Hematopoietic multipotent progenitor cell treated with erythropoietin and hydrocortisone succinate and interleukin-3 and kit ligand, for 4 days (in vitro differentiated cells): ENCODE data around the gene SEL1L.
"Not testable (repeated sequence)": the region's sequence is repeated elsewhere in the genome, so short reads cannot be mapped to it uniquely, and the experiment has no call there.

Experiments
- DNase-seq: peaks from one replicate; pipeline ENCODE4 v3.0.0-alpha.2; 2015

The SEL1L gene

DNA sequence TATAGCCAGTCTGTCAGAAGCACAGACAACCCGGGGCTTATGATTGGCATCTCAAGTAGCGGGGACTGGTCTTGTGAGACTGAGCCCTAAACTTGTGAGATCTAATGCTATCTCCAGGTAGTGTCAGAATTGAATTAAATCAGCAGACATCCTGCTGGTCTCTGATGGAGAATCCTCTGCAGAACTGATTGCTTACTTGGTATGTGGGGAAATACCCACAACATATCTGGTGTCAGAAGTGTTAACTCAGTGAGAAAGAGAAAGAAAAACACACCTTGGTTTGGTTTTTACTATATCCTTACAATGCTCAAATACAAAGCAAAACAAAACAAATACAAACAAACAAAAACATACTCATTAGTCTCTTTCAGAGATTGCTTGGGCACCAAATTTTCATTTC lies 10.0 kb downstream of the SEL1L start:
- no peak for DNase-seq

DNA sequence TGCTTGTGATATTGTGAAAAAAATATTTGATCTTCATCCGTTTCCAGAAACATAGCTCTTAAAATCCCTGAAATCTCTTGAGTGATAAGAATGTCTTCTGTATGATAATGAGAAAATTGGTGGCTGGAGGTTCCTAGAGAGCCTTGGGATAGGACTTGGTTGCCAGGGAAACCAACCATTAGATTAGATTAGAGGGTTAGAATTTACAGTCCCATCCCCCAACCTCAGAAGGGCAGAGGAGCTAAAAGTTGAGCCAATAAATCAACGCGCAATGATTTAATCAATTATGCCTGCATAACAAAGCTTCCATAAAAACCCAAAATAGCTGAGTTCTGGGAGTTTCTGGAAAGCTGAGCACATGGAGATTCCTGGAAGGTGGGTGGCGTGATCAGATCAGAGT lies 10.6 kb downstream of the SEL1L start:
- DNase-seq: no peak

DNA sequence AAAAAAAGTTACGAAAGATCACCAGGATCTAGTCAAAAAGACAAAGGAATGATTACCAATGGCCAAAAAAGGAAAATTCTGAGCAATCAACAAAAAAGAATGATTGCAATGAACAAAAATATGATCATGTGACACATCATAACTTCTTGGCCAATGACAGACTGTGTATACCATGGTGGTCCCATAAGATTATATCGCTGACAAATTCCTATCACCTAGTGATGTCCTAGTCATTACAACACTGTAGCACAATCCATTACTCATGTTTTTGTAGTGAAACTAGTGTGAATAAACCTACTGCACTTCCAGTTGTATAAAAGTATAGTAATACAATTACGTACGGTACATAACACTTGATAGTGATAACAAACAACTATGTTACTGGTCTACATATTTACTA lies 12.3 kb downstream of the SEL1L start:
- DNase-seq: no peak

DNA sequence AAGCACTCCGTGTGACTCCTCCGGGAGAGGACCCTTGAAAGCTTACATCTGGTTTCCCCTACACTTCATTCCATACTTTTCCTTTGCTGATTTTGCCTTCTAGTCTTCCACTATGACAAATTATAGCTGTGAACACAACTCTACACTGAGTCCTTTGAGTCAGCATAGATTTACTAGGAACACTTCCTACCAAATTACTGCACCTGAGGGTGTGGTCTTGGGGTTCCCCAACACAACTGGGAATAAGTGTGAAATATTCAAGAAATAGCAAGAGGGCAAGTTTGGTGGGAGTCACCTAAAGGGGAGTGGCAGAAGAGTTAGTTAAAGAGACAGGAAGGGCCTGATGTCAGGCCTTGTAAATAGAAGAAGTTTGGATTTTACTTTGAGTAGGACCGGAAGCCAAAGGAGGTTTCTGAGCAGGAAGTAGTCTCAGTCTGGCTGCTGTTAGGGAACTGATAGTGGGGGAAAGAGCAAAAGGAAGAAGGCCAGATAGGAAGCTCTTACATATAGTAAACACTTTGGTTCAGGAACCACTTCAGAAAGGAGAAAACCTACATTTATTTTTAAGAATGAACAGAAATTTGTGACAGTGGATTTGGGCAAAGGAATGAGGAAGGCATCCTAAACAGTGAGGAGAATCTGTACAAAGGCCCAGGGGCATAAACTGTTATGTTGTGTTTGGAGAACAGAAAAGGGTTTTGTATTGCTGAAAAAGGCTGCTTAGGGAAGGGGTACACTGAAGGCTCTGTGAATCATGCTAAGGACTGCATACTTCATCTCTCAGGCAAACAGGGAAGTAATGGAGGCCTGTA lies 14.2 kb downstream of the SEL1L start:
- peak; percentile 93 for DNase-seq

DNA sequence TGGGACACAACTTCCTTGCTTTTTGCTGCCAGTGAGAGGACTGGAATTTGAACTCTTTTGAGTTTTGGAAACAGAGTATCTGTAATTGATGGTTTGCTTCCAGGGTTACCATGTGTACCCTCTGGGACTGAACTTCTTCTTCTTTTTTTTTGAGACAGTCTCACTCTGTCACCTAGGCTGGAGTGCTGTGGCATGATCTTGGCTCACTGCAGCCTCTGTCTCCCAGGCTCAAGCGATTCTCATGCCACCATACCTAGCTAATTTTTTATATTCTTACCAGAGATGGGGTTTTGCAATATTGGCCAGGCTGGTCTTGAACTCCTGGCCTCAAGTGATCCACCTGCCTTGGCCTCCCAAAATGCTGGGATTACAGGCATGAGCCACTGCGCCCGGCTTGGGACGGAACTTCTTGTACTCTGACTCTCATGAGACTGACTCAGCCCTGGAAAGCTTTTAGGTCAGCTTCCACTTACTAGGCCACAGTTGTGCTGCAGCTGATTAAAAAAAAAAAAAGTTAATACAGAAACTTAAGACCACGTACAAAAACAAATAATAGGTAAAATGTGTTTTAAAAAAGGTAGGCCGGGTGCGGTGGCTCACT lies 15.8 kb downstream of the SEL1L start:
- no peak for DNase-seq

DNA sequence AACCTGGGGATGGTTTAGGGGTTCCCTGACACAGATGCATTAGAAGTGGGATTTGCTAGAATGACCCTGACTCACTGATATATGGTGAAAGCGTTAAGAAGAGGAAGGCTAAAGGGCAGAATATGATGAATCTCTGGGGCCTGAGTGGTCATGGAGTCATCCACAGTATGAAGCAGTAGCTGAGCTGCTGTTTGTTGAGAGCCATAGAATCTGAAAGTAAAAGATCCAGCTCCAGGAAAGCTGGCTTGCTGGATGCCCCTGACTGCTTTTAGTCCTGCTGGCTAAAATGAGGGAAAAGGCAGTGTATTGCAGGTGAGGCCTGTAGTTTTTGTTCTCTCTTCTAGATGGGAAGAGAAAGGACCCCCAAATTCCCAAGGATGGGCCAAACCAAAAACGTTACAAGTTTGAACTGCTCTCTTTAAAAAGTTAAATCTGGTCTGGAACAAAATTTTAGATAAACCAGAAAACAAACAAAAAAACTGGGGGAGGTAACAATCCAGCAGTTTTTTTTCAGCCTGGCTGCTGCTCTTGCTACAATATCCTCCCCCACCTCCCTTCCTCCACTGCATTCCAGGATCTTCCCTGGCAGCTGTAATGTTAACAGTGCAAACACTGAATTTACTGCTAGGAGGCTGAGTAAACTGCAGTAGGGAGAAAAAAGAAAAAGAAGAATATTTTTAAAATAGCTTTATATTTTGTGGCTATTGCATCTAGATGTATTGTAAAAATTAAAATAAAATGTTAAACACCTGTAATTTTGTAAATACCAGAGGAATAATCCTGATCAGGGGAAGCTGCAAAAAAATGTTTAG lies 16.5 kb downstream of the SEL1L start:
- DNase-seq: no peak

DNA sequence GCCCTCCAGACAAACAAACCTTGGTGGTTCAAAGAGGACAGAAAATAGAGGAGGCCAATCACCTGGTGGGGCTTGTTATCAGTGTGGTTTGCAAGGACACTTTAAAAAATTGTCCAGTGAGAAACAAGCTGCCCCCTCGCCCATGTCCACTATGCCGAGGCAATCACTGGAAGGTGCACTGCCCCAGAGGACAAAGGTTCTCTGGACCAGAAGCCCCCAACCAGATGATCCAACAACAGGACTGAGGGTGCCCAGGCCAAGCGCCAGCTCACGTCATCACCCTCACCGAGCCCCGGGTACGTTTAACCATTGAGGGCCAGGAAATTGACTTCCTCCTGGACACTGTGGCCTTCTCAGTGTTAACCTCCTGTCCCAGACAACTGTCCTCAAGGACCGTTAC lies 17.7 kb downstream of the SEL1L start:
- DNase-seq: not testable (repeated sequence)

DNA sequence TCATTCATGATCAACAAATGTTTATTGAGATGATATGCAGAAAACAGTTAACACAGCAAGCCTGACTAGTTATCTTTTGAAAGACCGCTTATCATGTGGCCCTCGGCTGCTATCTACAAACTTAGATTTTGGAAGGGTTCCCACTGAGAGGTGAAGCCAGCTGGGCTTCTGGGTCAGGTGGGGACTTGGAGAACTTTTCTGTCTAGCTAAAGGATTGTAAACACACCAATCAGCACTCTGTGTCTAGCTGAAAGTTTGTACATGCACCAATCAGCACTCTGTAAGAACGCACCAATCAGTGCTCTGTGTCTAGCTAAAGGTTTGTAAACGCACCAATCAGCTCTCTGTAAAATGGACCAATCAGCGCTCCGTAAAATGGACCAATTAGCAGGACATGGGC lies 20.8 kb downstream of the SEL1L start:
- DNase-seq: not testable (repeated sequence)

DNA sequence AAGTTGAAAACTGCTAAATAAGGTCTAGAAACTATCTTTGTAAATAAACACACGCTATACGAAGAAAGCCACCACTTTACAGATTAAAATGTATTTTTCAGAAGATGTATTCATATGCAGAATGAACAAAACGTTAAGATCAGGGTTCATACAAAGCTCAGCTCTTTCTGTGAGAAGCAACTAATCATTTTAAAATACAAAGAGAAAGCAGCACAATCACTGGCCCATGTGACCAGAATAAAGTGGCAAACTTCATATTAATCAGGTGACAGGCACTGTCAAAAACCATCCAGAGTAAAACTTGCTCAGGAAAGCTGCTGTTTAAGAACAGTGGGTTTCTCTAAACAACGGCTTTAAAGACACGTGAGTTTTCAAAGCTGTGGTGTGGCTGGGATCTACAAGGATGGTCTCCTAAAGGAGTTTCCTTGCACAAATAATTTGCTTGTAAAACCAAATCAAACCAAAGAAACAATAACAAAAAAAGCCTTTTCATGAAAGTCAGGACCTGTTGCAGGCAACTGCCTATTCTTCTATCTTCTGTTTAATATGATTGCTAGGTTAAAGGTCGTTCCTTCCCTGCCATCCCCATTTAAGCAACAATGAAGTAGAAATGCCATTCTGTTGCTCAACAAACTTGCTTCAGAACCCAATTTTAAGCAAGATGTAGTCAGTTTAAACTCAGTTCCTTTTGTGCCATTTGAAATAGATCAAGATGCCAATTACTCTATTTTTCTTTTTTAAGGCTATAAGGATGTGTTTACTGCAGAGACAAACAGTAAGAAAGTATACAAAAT lies 22.3 kb downstream of the SEL1L start:
- no peak for DNase-seq

DNA sequence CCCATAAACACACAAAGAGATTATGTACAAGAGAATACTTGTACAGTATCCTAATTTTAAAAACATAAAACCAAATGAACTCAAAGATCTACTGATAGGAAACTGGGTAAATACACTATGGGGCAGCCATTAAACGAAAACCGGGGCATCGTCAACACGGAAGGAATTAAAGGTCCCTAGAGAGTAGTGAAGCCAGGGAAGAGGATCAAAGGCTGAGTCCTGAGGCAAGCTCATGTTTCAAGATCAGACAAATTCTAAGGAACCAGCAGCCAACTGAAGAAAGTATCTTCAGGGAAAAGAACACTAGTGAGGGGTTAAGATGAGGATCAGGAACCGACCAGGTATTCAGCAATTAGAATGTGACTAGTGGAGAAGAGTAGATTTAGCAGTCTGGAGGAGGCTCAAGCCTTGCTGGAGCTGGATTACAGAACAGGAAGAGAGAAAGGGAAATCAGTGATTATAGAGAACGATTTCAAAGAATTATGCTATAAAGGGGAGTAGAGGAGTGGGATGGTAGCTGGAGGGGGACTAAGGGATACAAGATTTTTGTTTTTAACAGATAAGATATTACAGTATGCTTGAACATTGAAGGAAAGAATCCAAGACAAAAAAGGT lies 23.7 kb downstream of the SEL1L start:
- DNase-seq: no peak

DNA sequence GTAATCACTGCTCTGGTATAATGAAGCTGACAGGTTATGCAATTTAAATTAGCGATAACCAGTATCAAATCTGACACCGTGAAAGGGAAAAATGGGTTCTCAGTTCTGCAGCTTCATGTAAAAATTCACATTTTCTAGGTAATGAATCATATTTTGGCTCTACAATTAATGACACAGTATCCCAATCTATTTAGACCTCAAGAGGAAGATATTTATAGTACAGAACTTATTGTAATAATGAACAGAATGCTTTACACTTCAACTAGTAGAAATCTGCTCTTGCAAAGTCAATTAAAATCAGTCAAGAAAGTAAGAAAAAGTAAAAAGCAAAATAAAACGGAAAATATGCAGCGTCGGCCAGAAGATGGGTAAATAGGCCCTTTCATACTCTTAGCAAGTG lies 24.3 kb downstream of the SEL1L start:
- DNase-seq: no peak

DNA sequence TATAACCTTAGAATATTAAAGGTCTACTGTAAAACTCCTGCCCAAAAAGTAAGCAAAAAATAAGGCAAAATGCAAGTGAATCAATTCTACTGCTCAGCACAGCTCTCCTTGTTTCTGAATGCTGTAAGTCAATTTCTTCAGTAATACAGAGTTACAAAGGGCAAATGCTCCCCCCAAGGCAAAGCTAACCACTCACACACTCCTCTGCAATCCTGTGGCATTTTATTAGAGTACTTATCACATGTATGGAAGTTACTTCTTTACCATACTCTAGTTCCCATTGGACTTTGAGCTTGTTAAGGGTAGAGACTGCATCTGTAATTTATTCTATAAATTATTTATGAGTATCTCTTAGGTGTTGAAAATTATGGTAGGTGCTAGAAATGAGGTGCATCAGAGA lies 27.2 kb downstream of the SEL1L start:
- no peak for DNase-seq

DNA sequence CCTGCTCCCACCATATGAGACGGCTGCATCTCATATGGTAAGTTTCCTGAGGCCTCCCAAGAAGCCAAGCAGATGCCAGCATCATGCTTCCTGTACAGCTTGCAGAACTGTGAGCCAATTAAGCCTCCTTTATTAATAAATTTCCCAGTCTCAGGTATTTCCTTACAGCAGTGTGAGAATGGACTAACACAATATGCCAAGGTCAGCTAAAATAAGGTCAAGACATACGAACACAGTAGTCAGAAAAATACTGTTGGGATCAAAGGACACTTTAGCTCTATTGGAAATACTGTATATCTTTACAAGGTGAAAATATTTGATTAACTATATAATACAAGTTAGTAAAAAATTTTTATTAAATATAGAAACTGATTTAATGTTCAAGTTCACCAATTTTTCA lies 28.8 kb downstream of the SEL1L start:
- no peak for DNase-seq

DNA sequence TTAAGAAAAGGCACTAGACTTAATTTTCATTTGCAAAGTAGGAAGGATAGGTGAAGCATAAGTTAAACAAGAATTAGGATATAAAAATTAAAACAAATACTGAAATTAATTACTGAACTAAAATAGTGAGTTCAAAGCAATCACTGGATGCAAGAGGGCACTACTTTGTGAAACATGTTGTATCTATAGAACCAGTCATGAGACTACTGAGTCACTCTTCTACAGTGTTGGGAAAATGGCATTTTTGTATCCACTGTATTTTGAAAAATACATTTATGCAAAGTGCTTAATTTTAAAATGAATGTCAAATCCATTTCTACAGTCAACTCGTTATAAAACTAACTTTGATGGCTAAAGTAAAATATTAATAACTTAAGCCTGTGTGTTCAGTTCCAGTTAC lies 47.9 kb downstream of the SEL1L start:
- no peak for DNase-seq

DNA sequence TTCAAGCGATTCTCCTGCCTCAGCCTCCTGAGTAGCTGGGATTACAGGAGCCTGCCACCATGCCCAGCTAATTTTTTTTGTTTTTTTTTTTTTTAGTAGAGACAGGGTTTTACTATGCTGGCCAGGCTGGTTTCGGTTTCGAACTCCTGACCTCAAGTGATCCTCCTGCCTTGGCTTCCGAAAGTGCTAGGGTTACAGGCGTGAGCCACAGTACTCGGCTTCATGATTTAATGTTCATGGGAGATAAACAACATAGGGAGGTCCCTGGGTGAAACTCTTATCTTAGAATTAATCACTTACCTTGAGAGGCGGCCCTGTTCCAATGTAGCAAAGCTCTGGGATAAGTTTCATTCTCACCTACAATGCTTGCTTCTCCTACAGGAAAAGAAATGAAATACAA lies 48.3 kb downstream of the SEL1L start:
- no peak for DNase-seq

DNA sequence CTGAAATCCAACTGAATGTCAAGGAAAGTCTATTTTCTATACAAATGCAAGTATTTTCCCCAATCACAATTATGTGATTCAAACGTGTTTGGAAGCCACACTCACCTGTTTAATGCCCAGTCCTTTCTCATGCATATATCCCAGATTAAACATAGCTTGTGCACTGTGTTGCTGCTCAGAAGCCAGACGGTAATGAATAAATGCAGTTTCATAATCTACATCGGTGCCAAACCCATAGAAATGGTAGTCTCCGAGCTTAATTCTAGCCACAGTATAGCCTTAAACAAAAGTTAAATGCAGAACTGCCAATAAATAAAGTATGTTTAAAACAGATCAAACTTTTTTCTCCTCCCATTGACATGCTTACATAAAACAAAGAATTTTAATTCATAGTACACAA lies 49.5 kb downstream of the SEL1L start:
- no peak for DNase-seq

DNA sequence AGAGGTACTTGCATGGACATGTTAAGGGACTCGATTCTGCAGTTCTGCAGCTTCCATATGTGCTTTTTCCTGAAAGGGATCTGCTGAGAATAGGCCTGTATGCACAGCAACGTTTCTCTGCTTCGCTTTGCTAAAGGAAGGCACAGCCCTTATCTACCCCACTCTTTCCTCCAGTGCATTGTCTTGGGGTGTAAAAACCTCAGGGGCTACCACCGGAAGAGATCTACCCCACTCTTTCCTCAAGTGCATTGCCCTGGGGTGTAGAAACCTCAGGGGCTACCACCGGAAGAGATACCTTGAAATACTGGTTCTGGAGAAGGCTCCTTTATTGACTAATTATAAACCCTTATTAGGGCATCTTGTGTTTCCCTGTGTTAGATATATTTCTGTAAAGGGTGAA lies 52.9 kb downstream of the SEL1L start:
- peak; percentile 61 for DNase-seq

DNA sequence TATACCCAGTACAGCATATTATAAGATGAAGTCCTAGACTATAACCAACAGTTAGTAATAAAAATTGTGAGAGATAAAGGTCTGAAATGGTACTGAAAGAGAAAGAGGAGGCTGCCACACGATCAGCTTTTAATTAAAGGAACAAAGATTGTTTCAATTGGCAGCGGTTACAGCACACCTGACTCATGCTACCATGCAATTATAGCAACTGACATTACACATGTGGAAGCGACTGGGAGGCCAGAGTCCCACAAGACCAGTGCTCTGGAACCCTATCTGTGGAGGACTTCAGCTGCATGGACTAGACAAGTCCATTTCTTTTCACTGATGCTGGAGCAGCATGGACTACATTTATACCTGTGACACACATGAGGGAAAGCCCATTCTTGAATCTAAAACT lies 55.2 kb downstream of the SEL1L start:
- no peak for DNase-seq

DNA sequence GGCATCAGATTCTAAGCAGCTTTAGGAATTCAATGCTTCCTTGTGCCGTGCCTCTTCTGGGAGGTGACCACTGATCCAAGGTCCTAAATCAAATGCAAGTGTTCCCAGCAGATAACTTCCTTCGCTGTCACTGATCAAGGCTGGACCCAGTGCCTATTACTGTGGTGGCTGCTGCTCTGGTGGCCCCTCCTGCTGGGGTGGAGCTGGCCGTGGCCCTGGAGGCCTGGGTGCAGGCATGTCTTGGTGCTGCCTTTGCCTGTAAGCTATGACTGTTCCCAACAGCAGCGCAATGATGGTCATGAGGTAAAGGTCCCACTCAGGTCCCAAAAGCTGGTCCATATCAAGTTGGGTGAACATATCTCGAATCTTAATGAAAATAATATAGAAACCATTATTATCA lies 56.8 kb downstream of the SEL1L start:
- DNase-seq: no peak

DNA sequence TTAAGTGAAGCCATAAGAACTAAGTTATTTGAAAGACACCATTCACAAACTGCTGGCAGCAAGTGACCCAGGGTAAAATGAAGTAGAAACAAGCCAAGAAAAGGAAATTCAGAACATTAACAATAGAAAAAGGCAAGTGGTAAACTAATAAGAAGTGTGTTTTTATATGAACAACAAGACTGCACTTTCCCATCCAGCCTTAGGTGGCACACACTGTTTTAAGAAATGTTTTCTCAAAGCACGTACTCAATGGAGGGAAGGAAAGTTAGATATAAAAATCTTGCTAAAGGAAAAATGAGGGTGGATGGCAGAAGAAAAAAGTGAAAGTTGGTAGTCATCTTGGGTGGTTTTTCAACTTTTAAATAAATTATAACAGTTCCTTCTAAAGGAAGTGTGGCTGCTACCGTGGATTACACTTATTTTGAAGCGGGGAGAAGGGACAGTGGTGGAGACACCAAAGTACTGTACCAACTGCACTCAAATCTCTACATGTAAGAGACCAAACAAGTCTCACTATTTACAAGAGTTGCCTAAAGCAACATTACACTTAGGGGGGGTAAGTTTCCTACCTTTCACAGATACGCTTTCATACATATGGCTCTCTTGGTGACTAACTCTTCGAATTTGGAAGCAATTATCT lies 58.8 kb downstream of the SEL1L start:
- DNase-seq: no peak

DNA sequence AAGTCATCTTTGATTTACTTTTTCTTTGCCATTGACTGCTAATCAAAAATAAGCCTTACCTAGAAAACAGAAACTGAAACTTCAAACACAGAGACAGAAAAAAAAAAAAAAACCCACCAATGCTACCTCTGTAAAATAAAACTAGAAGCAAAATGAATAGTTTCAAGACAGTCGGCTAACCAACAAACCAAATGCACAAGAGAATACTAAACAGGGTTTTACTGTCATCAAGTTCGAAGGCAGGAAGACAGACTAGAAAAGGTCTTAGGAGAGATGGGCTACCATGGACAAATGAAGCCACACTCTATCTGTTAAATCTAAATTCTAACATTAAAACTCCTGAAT lies 59.5 kb downstream of the SEL1L start:
- no peak for DNase-seq

DNA sequence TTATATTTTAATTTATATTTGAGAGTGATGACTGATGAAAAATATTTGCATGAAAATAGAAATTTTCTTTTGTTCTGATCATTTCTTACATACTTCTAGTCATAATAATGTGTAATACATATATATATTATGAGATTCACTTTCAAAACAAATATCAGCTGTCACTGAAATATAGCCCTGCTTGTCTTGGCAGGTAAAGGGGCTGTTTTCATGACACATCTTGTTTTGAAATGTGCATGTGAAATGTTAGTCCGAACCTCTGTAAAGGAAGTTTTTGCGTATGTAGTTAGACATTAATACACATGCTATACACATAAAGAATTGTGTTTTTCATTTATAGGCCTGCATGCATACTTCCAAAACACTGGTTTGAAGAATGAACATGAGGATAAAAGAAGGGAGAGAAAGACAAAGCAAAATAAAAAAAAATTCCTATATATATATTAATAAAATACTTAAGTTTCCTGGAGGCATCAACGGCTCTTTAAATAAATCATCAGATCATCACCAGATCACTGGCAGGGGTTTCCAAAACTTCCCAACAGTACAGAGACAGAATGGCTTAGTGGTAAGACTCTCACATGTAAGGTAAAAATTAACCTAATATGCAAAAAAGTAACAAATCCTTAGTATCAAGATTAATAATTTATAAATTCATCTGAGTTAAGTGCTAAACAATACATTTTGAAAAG lies 60.1 kb downstream of the SEL1L start:
- no peak for DNase-seq
